Fibroblast of mammary gland (primary cell): ENCODE measurements around the gene RINT1.
"Not testable (repeated sequence)": the region's sequence is repeated elsewhere in the genome, so short reads cannot be mapped to it uniquely, and the experiment has no call there.

Experiments
- DNase-seq: peaks from one replicate; pipeline ENCODE4 v3.0.0-alpha.2; 2010; ENCODE audit warnings: low read depth
- H3K4me3 ChIP-seq: 2 replicates; pipeline ENCODE4 v1.5.1; 2011; ENCODE audit warnings: low read depth, mild to moderate bottlenecking, low read length, moderate library complexity; ENCODE audit not compliant: control insufficient read depth
- CTCF ChIP-seq: conservative IDR thresholded peaks from 2 replicates; pipeline ENCODE4 v1.5.1; 2011; ENCODE audit warnings: low read depth, low read length, inconsistent platforms; ENCODE audit not compliant: control insufficient read depth, insufficient read depth

RINT1 gene

GRCh38 chr7:105521717-105522463, 10.1 kb upstream of the RINT1 start, which contains the start of gene PUS7:
Gene PUS7 (minus strand): TSS chr7:105522271. CDS start chr7:105508512, 13,759 bp downstream.
- H3K4me3 ChIP-seq: peak within 1 kb of the TSS; percentile 86
- peak; percentile 85 for DNase-seq
- no peak for TF ChIP-seq CTCF

- H3K4me3 ChIP-seq, DNase-seq: not testable (repeated sequence)
Observed at GRCh38 chr7:105524423-105524822, 7.6 kb upstream of the RINT1 start.

- no peak overlapping the region for H3K4me3 ChIP-seq
- TF ChIP-seq CTCF: no peak
Observed at GRCh38 chr7:105524840-105525239, 7.2 kb upstream of the RINT1 start.

GRCh38 chr7:105527737-105528136, 4.3 kb upstream of the RINT1 start:
- DNase-seq, H3K4me3 ChIP-seq: not testable (repeated sequence)

More at GRCh38 chr7:105524840-105525239, 7.2 kb upstream of the RINT1 start:
- DNase-seq: no peak

GRCh38 chr7:105530126-105530525, 1.9 kb upstream of the RINT1 start:
- no peak for DNase-seq
- no peak overlapping the region for H3K4me3 ChIP-seq
- no peak for TF ChIP-seq CTCF

GRCh38 chr7:105530546-105530945, 1.5 kb upstream of the RINT1 start:
- H3K4me3 ChIP-seq: no peak overlapping the region
- no peak for DNase-seq
- no peak for TF ChIP-seq CTCF

- TF ChIP-seq CTCF: no peak
- H3K4me3 ChIP-seq: peak overlapping the region; percentile 99
- no peak for DNase-seq
Observed at GRCh38 chr7:105532709-105533460, 884 bp downstream of the RINT1 start.

GRCh38 chr7:105538339-105538738, 6.3 kb downstream of the RINT1 start:
- DNase-seq: no peak
- H3K4me3 ChIP-seq: no peak overlapping the region
- no peak for TF ChIP-seq CTCF
